CD4-positive, alpha-beta T cell treated with Interleukin-12 subunit alpha and Interleukin-12 subunit beta, for 1 hour (primary cell): Measurements from ENCODE around the gene FASTKD3.
A peak's percentile ranks its signal among the peaks of the same experiment; 100 is the strongest.
"Not testable (repeated sequence)": the region's sequence is repeated elsewhere in the genome, so short reads cannot be mapped to it uniquely, and the experiment has no call there.

Experiments used
- DNase-seq: peaks from one replicate; pipeline ENCODE4 v3.0.0-alpha.2; 2020

Gene FASTKD3

GRCh38 chr5:7868773-7869473 is at the start of gene FASTKD3, which contains the start of gene MTRR:
TSS of gene FASTKD3 (minus strand) at chr5:7869031. CDS start at chr5:7868083, 948 bp downstream.
TSS of gene MTRR (plus strand) at chr5:7869148. CDS start at chr5:7870795, 1,647 bp downstream.
- DNase-seq: peak; percentile 91

- DNase-seq: no peak
Measured at GRCh38 chr5:7917130-7918123, 48.6 kb upstream of the FASTKD3 start.

- no peak for DNase-seq
Measured at GRCh38 chr5:7916171-7916804, 47.5 kb upstream of the FASTKD3 start.

GRCh38 chr5:7911429-7911771 is 42.6 kb upstream of the FASTKD3 start:
- not testable (repeated sequence) for DNase-seq

- DNase-seq: no peak
Measured at GRCh38 chr5:7910738-7911428, 42.1 kb upstream of the FASTKD3 start.

- no peak for DNase-seq
Measured at GRCh38 chr5:7908317-7908716, 39.5 kb upstream of the FASTKD3 start.

GRCh38 chr5:7907612-7908011 is 38.8 kb upstream of the FASTKD3 start:
- DNase-seq: no peak

- DNase-seq: no peak
Measured at GRCh38 chr5:7904170-7904569, 35.3 kb upstream of the FASTKD3 start.

- DNase-seq: no peak
Measured at GRCh38 chr5:7902666-7903625, 34.1 kb upstream of the FASTKD3 start.

- DNase-seq: no peak
Measured at GRCh38 chr5:7902201-7902600, 33.4 kb upstream of the FASTKD3 start.

GRCh38 chr5:7897014-7897600 is 28.3 kb upstream of the FASTKD3 start:
- peak; percentile 15 for DNase-seq

- DNase-seq: no peak
Measured at GRCh38 chr5:7894860-7895259, 26.0 kb upstream of the FASTKD3 start.

- DNase-seq: no peak
Measured at GRCh38 chr5:7894439-7894838, 25.6 kb upstream of the FASTKD3 start.

- DNase-seq: no peak
Measured at GRCh38 chr5:7888901-7889300, 20.1 kb upstream of the FASTKD3 start.

GRCh38 chr5:7886849-7887475 is 18.1 kb upstream of the FASTKD3 start:
- peak; percentile 60 for DNase-seq

GRCh38 chr5:7884491-7885267 is 15.8 kb upstream of the FASTKD3 start:
- DNase-seq: no peak

- no peak for DNase-seq
Measured at GRCh38 chr5:7882926-7883325, 14.1 kb upstream of the FASTKD3 start.

GRCh38 chr5:7881816-7882215 is 13.0 kb upstream of the FASTKD3 start:
- no peak for DNase-seq

GRCh38 chr5:7881091-7881490 is 12.3 kb upstream of the FASTKD3 start:
- no peak for DNase-seq

GRCh38 chr5:7878381-7878873 is 9.6 kb upstream of the FASTKD3 start:
- no peak for DNase-seq
